ENCODE results near the gene PORCN.

DNA sequence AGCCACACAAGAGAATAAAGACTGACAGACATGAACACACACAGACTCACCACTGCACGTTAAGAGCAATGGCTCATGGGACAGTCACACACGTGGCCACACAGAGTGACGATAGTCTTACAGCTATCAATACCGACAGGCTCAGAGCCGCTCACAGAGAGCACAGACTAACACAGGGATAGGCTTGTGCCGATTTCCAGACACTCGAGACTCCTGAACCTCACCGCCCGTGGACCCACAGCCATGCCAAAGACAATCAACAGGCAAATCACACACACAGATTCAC is 38.0 kb upstream of the PORCN start:
- TF ChIP-seq, protein P1, sequence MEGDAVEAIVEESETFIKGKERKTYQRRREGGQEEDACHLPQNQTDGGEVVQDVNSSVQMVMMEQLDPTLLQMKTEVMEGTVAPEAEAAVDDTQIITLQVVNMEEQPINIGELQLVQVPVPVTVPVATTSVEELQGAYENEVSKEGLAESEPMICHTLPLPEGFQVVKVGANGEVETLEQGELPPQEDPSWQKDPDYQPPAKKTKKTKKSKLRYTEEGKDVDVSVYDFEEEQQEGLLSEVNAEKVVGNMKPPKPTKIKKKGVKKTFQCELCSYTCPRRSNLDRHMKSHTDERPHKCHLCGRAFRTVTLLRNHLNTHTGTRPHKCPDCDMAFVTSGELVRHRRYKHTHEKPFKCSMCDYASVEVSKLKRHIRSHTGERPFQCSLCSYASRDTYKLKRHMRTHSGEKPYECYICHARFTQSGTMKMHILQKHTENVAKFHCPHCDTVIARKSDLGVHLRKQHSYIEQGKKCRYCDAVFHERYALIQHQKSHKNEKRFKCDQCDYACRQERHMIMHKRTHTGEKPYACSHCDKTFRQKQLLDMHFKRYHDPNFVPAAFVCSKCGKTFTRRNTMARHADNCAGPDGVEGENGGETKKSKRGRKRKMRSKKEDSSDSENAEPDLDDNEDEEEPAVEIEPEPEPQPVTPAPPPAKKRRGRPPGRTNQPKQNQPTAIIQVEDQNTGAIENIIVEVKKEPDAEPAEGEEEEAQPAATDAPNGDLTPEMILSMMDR (conservative IDR thresholded peaks at IDR 0.05; ENCODE audit: low read depth, low read length), result no peak
- TF ChIP-seq BHLHE40 (IDR thresholded peaks at IDR 0.05; ENCODE audit: low read depth, low read length) (no peak), SMC3 (IDR thresholded peaks at IDR 0.05; ENCODE audit: low read depth, low read length) (no peak), RCOR1 (IDR thresholded peaks at IDR 0.05; ENCODE audit: insufficient replicate concordance, low read length) (no peak), FOS (IDR thresholded peaks at IDR 0.05; ENCODE audit: low read depth, low read length) (no peak), MXI1 (IDR thresholded peaks at IDR 0.05; ENCODE audit: borderline replicate concordance, low read depth, low read length) (no peak), POLR2A (IDR thresholded peaks at IDR 0.05; ENCODE audit: low read depth, low read length) (no peak), CEBPB (IDR thresholded peaks at IDR 0.05; ENCODE audit: low read depth, low read length) (no peak)
